Myocyte (in vitro differentiated cells): ENCODE results near the gene AATK. TPM values are rescaled to one million over a fixed set of nuclear protein-coding genes. Genes with fewer than 3 reads are reported as not detected.

Source experiments
- DNase-seq: peaks from one replicate; pipeline ENCODE4 v3.0.0-alpha.2; 2012; ENCODE audit warnings: low read depth
- total RNA-seq: library from RNA; depleted of rRNA; stranded (reverse); fragments of >200 nt; gene quantifications from 2 replicates; pipeline ENCODE4 v1.2.3, GENCODE V29; 2014

Gene AATK
- total RNA-seq, 1 donor from 2014 or later, result 0.94 TPM

- DNase-seq, result peak; percentile 81
These were observed 68.7 kb downstream of the AATK start for GRCh38 chr17:81097134-81097942.

- no peak for DNase-seq
These were observed 69.3 kb downstream of the AATK start for GRCh38 chr17:81096741-81097133.

- DNase-seq, result peak; percentile 95
These were observed 70.6 kb downstream of the AATK start for GRCh38 chr17:81095383-81095762.

- peak; percentile 100 for DNase-seq
These were observed 71.3 kb downstream of the AATK start for GRCh38 chr17:81094509-81095382.

GRCh38 chr17:81093619-81094508, 72.2 kb downstream of the AATK start:
- DNase-seq, result no peak

GRCh38 chr17:81092518-81093095, 73.4 kb downstream of the AATK start:
- DNase-seq, result peak; percentile 23

GRCh38 chr17:81091774-81092517, 74.1 kb downstream of the AATK start:
- DNase-seq, result no peak

GRCh38 chr17:81091154-81091553, 74.9 kb downstream of the AATK start:
- DNase-seq, result no peak

- DNase-seq, result peak; percentile 73
These were observed 75.5 kb downstream of the AATK start for GRCh38 chr17:81090361-81091136.

- DNase-seq, result no peak
These were observed 79.1 kb downstream of the AATK start for GRCh38 chr17:81086789-81087551.

GRCh38 chr17:81085420-81085911, 80.6 kb downstream of the AATK start:
- DNase-seq, result no peak

GRCh38 chr17:81084680-81085419, 81.2 kb downstream of the AATK start:
- no peak for DNase-seq

GRCh38 chr17:81083125-81083765, 82.8 kb downstream of the AATK start:
- no peak for DNase-seq

GRCh38 chr17:81082177-81083073, 83.6 kb downstream of the AATK start:
- peak; percentile 73 for DNase-seq

- no peak for DNase-seq
These were observed 84.5 kb downstream of the AATK start for GRCh38 chr17:81081222-81082176.
